HEK293 (cell line): ENCODE results near the gene DCTN2.

Source experiments
- CTCF ChIA-PET: fragments of 350-600 bp; formaldehyde crosslinking; extraction: SDS; loops from one replicate; lab custom pipeline; 2021; ENCODE audit warnings: antibody characterized with exemption; lab: Yijun Ruan, JAX
- POLR2A ChIA-PET: fragments of 300-600 bp; formaldehyde crosslinking; extraction: SDS; loops from one replicate; lab custom pipeline; 2020; ENCODE audit warnings: antibody characterized with exemption, inconsistent platforms; lab: Yijun Ruan, JAX
- H3K27ac ChIP-seq: fragments of 200-500 bp; sonication (Bioruptor generic); 2 replicates; pipeline ENCODE4 v1.5.1; 2014; ENCODE audit warnings: low read depth, low read length, control low read depth, inconsistent platforms; ENCODE audit errors: extremely low read depth
- H3K36me3 ChIP-seq, 2 experiments: fragments of 200-500 bp in 1 of 2; sonication (Bioruptor generic) in 1 of 2; 1 replicate in 1 of 2; 2 replicates in 1 of 2; pipeline ENCODE4 v1.5.1; 2014 to 2017; ENCODE audit warnings: inconsistent platforms in 2 of 2, low read length in 2 of 2; ENCODE audit not compliant: control insufficient read depth in 2 of 2, insufficient read depth in 1 of 2
- H3K4me1 ChIP-seq: fragments of 200-500 bp; sonication (Bioruptor generic); 2 replicates; pipeline ENCODE4 v1.5.1; 2014; ENCODE audit warnings: mild to moderate bottlenecking, low read length, inconsistent platforms; ENCODE audit not compliant: control insufficient read depth, insufficient read depth
- H3K4me3 ChIP-seq: 2 replicates; pipeline ENCODE4 v1.5.1; 2011; ENCODE audit warnings: low read depth, mild to moderate bottlenecking, control low read depth, low read length, moderate library complexity
- H3K9me3 ChIP-seq: fragments of 200-500 bp; sonication (Bioruptor generic); 2 replicates; pipeline ENCODE4 v1.5.1; 2014; ENCODE audit warnings: low read depth, low read length, inconsistent platforms; ENCODE audit not compliant: control insufficient read depth, insufficient read depth
- MEIS1 ChIP-seq: sonication (generic); formaldehyde crosslinking; IDR thresholded peaks from 2 replicates; pipeline ENCODE4 v1.8.1; 2022; ENCODE audit warnings: missing genetic modification reagents, mild to moderate bottlenecking, borderline replicate concordance
- OVOL3 ChIP-seq: fragments of 450-650 bp; formaldehyde crosslinking; IDR thresholded peaks from 2 replicates; pipeline ENCODE4 v1.5.1; 2016; ENCODE audit warnings: missing biosample characterization, missing genetic modification characterization
- ZBTB17 ChIP-seq: fragments of 450-650 bp; formaldehyde crosslinking; IDR thresholded peaks from 2 replicates; pipeline ENCODE4 v1.5.1; 2016; ENCODE audit warnings: missing biosample characterization, missing genetic modification characterization
- ZBTB20 ChIP-seq: fragments of 450-650 bp; formaldehyde crosslinking; IDR thresholded peaks from 2 replicates; pipeline ENCODE4 v1.5.1; 2016; ENCODE audit warnings: missing biosample characterization, missing genetic modification characterization
- ZNF335 ChIP-seq: fragments of 450-650 bp; formaldehyde crosslinking; conservative IDR thresholded peaks from 2 replicates; pipeline ENCODE4 v1.5.1; 2016; ENCODE audit warnings: missing biosample characterization, missing genetic modification characterization
- ZNF37A ChIP-seq: fragments of 450-650 bp; IDR thresholded peaks from 2 replicates; pipeline ENCODE4 v1.5.1; 2018; ENCODE audit warnings: missing biosample characterization, missing genetic modification characterization
- ZNF394 ChIP-seq: fragments of 450-650 bp; formaldehyde crosslinking; IDR thresholded peaks from 2 replicates; pipeline ENCODE4 v1.5.1; 2016; ENCODE audit warnings: missing biosample characterization, missing genetic modification characterization, mild to moderate bottlenecking, moderate library complexity, borderline replicate concordance
- ZNF529 ChIP-seq: fragments of 450-650 bp; formaldehyde crosslinking; IDR thresholded peaks from 2 replicates; pipeline ENCODE4 v1.5.1; 2017; ENCODE audit warnings: missing genetic modification characterization, missing biosample characterization; ENCODE audit not compliant: insufficient replicate concordance
- ZNF843 ChIP-seq: fragments of 450-650 bp; formaldehyde crosslinking; IDR thresholded peaks from 2 replicates; pipeline ENCODE4 v1.5.1; 2016; ENCODE audit warnings: missing biosample characterization, missing genetic modification characterization
- TF ChIP-seq, protein P1 (sequence below): fragments of 450-650 bp; formaldehyde crosslinking; IDR thresholded peaks from 2 replicates; pipeline ENCODE4 v1.5.0; 2017; ENCODE audit warnings: missing biosample characterization, missing genetic modification characterization, borderline replicate concordance
- TF ChIP-seq, protein P2 (sequence below): fragments of 450-650 bp; formaldehyde crosslinking; IDR thresholded peaks from 2 replicates; pipeline ENCODE4 v1.5.1; 2016; ENCODE audit warnings: missing biosample characterization, missing genetic modification characterization, borderline replicate concordance
- TF ChIP-seq, protein P3 (sequence below): fragments of 450-650 bp; formaldehyde crosslinking; IDR thresholded peaks from 2 replicates; pipeline ENCODE4 v1.5.1; 2016; ENCODE audit warnings: missing biosample characterization, missing genetic modification characterization
- TF ChIP-seq, protein P4 (sequence below): fragments of 450-650 bp; formaldehyde crosslinking; IDR thresholded peaks from 2 replicates; pipeline ENCODE4 v1.5.1; 2016; ENCODE audit warnings: missing biosample characterization, missing genetic modification characterization

DCTN2 gene

DNA sequence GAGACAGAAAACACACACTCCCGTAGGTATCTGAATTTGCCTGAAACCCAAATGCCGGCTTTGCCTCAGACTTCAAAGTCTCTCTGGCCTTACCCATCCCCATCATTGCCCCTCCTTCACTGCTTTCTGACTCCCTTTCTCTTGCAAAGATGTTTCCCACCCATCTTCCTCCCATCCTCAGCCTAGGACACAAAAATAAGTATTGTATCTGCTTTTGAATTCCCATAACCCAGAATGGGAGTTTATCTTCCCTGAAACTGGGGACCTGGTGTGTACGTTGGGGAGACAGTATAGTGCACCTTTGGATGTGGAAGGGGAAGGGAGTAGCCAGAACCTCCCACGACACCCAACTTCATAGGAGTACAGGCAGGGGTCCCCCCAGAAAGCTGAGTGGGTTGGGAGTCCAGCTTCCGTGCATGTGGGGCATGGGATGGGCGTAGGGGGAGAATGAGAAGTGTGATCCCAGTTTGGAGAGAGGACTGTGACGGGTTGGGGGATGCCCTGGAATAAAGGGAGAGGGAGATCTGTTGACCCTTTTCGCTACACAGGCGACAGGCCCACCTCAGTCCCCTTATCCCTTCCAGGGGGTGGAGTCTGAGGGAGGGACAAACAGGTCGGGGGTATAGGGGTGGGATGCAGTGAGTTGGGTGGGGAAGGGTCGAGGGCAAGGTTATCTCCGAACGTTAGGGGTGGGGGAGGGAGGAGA lies 2.4 kb upstream of the DCTN2 start:
- H3K36me3 ChIP-seq: peaks cover 4 to 16% of the 10 kb centered on the region in 2 experiments; a peak in 1 of 3 replicates
- no peak overlapping the region for H3K27ac ChIP-seq
- POLR2A ChIA-PET: no interaction called here
- no peaks in the 10 kb centered on the region for H3K9me3 ChIP-seq
- peaks cover 5% of the 10 kb centered on the region for H3K4me1 ChIP-seq
- peak overlapping the region; percentile 61 for H3K4me3 ChIP-seq
- no peak for TF ChIP-seq ZNF37A (tag by site-specific recombination)
- TF ChIP-seq, protein P1, sequence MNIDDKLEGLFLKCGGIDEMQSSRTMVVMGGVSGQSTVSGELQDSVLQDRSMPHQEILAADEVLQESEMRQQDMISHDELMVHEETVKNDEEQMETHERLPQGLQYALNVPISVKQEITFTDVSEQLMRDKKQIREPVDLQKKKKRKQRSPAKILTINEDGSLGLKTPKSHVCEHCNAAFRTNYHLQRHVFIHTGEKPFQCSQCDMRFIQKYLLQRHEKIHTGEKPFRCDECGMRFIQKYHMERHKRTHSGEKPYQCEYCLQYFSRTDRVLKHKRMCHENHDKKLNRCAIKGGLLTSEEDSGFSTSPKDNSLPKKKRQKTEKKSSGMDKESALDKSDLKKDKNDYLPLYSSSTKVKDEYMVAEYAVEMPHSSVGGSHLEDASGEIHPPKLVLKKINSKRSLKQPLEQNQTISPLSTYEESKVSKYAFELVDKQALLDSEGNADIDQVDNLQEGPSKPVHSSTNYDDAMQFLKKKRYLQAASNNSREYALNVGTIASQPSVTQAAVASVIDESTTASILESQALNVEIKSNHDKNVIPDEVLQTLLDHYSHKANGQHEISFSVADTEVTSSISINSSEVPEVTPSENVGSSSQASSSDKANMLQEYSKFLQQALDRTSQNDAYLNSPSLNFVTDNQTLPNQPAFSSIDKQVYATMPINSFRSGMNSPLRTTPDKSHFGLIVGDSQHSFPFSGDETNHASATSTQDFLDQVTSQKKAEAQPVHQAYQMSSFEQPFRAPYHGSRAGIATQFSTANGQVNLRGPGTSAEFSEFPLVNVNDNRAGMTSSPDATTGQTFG (tag by site-specific recombination): no peak
- peak; percentile 62 for TF ChIP-seq ZNF335 (tag by site-specific recombination)
- TF ChIP-seq ZNF394 (tag by site-specific recombination): no peak
- TF ChIP-seq, protein P2, sequence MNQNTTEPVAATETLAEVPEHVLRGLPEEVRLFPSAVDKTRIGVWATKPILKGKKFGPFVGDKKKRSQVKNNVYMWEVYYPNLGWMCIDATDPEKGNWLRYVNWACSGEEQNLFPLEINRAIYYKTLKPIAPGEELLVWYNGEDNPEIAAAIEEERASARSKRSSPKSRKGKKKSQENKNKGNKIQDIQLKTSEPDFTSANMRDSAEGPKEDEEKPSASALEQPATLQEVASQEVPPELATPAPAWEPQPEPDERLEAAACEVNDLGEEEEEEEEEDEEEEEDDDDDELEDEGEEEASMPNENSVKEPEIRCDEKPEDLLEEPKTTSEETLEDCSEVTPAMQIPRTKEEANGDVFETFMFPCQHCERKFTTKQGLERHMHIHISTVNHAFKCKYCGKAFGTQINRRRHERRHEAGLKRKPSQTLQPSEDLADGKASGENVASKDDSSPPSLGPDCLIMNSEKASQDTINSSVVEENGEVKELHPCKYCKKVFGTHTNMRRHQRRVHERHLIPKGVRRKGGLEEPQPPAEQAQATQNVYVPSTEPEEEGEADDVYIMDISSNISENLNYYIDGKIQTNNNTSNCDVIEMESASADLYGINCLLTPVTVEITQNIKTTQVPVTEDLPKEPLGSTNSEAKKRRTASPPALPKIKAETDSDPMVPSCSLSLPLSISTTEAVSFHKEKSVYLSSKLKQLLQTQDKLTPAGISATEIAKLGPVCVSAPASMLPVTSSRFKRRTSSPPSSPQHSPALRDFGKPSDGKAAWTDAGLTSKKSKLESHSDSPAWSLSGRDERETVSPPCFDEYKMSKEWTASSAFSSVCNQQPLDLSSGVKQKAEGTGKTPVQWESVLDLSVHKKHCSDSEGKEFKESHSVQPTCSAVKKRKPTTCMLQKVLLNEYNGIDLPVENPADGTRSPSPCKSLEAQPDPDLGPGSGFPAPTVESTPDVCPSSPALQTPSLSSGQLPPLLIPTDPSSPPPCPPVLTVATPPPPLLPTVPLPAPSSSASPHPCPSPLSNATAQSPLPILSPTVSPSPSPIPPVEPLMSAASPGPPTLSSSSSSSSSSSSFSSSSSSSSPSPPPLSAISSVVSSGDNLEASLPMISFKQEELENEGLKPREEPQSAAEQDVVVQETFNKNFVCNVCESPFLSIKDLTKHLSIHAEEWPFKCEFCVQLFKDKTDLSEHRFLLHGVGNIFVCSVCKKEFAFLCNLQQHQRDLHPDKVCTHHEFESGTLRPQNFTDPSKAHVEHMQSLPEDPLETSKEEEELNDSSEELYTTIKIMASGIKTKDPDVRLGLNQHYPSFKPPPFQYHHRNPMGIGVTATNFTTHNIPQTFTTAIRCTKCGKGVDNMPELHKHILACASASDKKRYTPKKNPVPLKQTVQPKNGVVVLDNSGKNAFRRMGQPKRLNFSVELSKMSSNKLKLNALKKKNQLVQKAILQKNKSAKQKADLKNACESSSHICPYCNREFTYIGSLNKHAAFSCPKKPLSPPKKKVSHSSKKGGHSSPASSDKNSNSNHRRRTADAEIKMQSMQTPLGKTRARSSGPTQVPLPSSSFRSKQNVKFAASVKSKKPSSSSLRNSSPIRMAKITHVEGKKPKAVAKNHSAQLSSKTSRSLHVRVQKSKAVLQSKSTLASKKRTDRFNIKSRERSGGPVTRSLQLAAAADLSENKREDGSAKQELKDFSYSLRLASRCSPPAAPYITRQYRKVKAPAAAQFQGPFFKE (tag by site-specific recombination): no peak
- TF ChIP-seq ZNF843 (tag by site-specific recombination): no peak
- no peak for TF ChIP-seq OVOL3 (tag by site-specific recombination)
- no peak for TF ChIP-seq MEIS1
- CTCF ChIA-PET: interaction anchor here (0.7 kb wide), 1 partner anchor 728 kb away, joined by 3 read pairs; no protein-coding TSS in a partner anchor

DNA sequence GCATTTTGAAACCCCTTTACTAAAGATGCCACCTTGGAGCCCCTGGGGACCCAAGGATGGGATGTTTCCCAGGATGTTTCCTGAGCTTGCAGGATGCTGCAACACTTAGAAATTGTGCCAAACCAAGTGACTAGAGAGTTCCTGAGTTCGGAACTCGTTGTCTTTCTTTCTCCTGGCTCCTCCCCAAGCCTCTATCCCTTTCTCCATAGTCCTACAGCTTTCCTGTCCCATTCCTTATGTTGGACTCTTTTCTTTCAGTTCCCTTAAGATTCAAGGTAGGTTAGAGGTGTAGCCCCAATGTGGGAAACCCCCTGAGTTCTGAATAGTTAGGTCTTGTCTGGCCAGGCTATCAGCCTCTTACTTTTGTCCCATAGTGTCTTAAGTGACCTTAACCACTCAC lies 1.5 kb upstream of the DCTN2 start:
- Histone ChIP-seq H3K4me3 (no peak overlapping the region), H3K4me1 (peaks cover 5% of the 10 kb centered on the region), H3K9me3 (no peaks in the 10 kb centered on the region), H3K27ac (no peak overlapping the region), H3K36me3 (peaks cover 4 to 22% of the 10 kb centered on the region in 2 experiments; a peak in 1 of 3 replicates)
- POLR2A ChIA-PET: no interaction called here
- CTCF ChIA-PET: interaction anchor here (0.7 kb wide), 1 partner anchor 729 kb away, joined by 3 read pairs; no protein-coding TSS in a partner anchor
- TF ChIP-seq ZNF529 (tag by site-specific recombination): no peak
- TF ChIP-seq ZBTB17 (tag by site-specific recombination): peak; percentile 85
- TF ChIP-seq, protein P2 (tag by site-specific recombination): no peak
- no peak for TF ChIP-seq ZBTB20
- TF ChIP-seq, protein P3, sequence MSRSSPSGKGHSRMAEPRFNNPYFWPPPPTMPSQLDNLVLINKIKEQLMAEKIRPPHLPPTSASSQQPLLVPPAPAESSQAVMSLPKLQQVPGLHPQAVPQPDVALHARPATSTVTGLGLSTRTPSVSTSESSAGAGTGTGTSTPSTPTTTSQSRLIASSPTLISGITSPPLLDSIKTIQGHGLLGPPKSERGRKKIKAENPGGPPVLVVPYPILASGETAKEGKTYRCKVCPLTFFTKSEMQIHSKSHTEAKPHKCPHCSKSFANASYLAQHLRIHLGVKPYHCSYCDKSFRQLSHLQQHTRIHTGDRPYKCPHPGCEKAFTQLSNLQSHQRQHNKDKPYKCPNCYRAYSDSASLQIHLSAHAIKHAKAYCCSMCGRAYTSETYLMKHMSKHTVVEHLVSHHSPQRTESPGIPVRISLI (tag by site-specific recombination): no peak
- TF ChIP-seq, protein P4, sequence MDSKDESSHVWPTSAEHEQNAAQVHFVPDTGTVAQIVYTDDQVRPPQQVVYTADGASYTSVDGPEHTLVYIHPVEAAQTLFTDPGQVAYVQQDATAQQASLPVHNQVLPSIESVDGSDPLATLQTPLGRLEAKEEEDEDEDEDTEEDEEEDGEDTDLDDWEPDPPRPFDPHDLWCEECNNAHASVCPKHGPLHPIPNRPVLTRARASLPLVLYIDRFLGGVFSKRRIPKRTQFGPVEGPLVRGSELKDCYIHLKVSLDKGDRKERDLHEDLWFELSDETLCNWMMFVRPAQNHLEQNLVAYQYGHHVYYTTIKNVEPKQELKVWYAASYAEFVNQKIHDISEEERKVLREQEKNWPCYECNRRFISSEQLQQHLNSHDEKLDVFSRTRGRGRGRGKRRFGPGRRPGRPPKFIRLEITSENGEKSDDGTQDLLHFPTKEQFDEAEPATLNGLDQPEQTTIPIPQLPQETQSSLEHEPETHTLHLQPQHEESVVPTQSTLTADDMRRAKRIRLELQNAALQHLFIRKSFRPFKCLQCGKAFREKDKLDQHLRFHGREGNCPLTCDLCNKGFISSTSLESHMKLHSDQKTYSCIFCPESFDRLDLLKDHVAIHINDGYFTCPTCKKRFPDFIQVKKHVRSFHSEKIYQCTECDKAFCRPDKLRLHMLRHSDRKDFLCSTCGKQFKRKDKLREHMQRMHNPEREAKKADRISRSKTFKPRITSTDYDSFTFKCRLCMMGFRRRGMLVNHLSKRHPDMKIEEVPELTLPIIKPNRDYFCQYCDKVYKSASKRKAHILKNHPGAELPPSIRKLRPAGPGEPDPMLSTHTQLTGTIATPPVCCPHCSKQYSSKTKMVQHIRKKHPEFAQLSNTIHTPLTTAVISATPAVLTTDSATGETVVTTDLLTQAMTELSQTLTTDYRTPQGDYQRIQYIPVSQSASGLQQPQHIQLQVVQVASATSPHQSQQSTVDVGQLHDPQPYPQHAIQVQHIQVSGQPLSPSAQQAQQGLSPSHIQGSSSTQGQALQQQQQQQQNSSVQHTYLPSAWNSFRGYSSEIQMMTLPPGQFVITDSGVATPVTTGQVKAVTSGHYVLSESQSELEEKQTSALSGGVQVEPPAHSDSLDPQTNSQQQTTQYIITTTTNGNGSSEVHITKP (tag by site-specific recombination): peak; percentile 92
